Measurements from ENCODE around the gene UNK.
A peak's percentile ranks its signal among the peaks of the same experiment; 100 is the strongest.

The UNK gene

GRCh38 chr17:75835654-75835987, 51.0 kb downstream of the UNK start:
- DNase-seq: no peak
- ATAC-seq: no peak

GRCh38 chr17:75836605-75837004, 52.0 kb downstream of the UNK start:
- DNase-seq (no peak), ATAC-seq (no peak)

GRCh38 chr17:75837899-75838298, 53.3 kb downstream of the UNK start:
- DNase-seq: no peak
- no peak for ATAC-seq

GRCh38 chr17:75838410-75838809, 53.8 kb downstream of the UNK start:
- DNase-seq: no peak
- no peak for ATAC-seq

GRCh38 chr17:75839942-75840798, 55.6 kb downstream of the UNK start:
- DNase-seq (no peak), ATAC-seq (no peak)

- DNase-seq: no peak
- ATAC-seq: no peak
Measured at GRCh38 chr17:75840799-75841164, 56.2 kb downstream of the UNK start.

GRCh38 chr17:75842411-75842810, 57.8 kb downstream of the UNK start:
- no peak for DNase-seq
- ATAC-seq: no peak

- DNase-seq: peak; percentile 41
- ATAC-seq: no peak
Measured at GRCh38 chr17:75842963-75843576, 58.5 kb downstream of the UNK start.

GRCh38 chr17:75843577-75844529, 59.2 kb downstream of the UNK start, which contains the start of gene UNC13D:
Gene UNC13D, minus strand, starts transcription at chr17:75844404. Its CDS starts 67 bp downstream, at chr17:75844337.
- peak; percentile 72 for DNase-seq
- ATAC-seq: peak; percentile 39

- ATAC-seq (peak; percentile 22), DNase-seq (no peak)
Measured at GRCh38 chr17:75844530-75845057, 60.0 kb downstream of the UNK start.

- DNase-seq (peak; percentile 84), ATAC-seq (peak; percentile 72)
Measured at GRCh38 chr17:75845058-75845711, 60.6 kb downstream of the UNK start.

GRCh38 chr17:75845933-75846691, 61.5 kb downstream of the UNK start:
- ATAC-seq: no peak

GRCh38 chr17:75846692-75847613, 62.3 kb downstream of the UNK start:
- DNase-seq (no peak), ATAC-seq (no peak)

More at GRCh38 chr17:75845933-75846691, 61.5 kb downstream of the UNK start:
- no peak for DNase-seq

- no peak for DNase-seq
- no peak for ATAC-seq
Measured at GRCh38 chr17:75847614-75848522, 63.3 kb downstream of the UNK start.

GRCh38 chr17:75848523-75849278, 64.1 kb downstream of the UNK start:
- ATAC-seq: no peak
- DNase-seq: peak; percentile 91

- ATAC-seq (no peak), DNase-seq (no peak)
Measured at GRCh38 chr17:75849279-75849646, 64.7 kb downstream of the UNK start.

- no peak for DNase-seq
- no peak for ATAC-seq
Measured at GRCh38 chr17:75849724-75850123, 65.1 kb downstream of the UNK start.

Data from stimulated activated naive CD8-positive, alpha-beta T cell treated with anti-CD3 and anti-CD28 coated beads, Interleukin-15, Interleukin-2, amounts not matched to agents 100 U/mL and 50 U/mL, for 24 hours (primary cell).